HG03060 (cell line): ENCODE data around the gene CLHC1.
"Not testable (repeated sequence)": the region's sequence is repeated elsewhere in the genome, so short reads cannot be mapped to it uniquely, and the experiment has no call there.

Experiments used
- ATAC-seq: cut with Tn5 transposase; IDR thresholded peaks from one replicate; pipeline ENCODE4 v1.9.1; 2021; ENCODE audit warnings: low read depth, moderate number of reproducible peaks; ENCODE audit not compliant: unreplicated experiment

CLHC1 gene

GRCh38 chr2:55155206-55155605, 76.9 kb downstream of the CLHC1 start:
- ATAC-seq, result no peak

GRCh38 chr2:55154525-55155030, 77.5 kb downstream of the CLHC1 start:
- ATAC-seq, result no peak

GRCh38 chr2:55153584-55154299, 78.4 kb downstream of the CLHC1 start:
- ATAC-seq, result no peak

GRCh38 chr2:55152475-55153412, 79.3 kb downstream of the CLHC1 start:
- no peak for ATAC-seq

- ATAC-seq, result no peak
Observed at GRCh38 chr2:55151733-55152433, 80.2 kb downstream of the CLHC1 start.

- ATAC-seq, result no peak
Observed at GRCh38 chr2:55150834-55151233, 81.3 kb downstream of the CLHC1 start.

GRCh38 chr2:55148269-55148668, 83.8 kb downstream of the CLHC1 start:
- ATAC-seq, result no peak

GRCh38 chr2:55147531-55147930, 84.6 kb downstream of the CLHC1 start:
- ATAC-seq, result no peak

- ATAC-seq, result no peak
Observed at GRCh38 chr2:55147041-55147440, 85.1 kb downstream of the CLHC1 start.

GRCh38 chr2:55146263-55146662, 85.8 kb downstream of the CLHC1 start:
- ATAC-seq, result no peak

GRCh38 chr2:55144922-55145820, 86.9 kb downstream of the CLHC1 start:
- no peak for ATAC-seq

- ATAC-seq, result not testable (repeated sequence)
Observed at GRCh38 chr2:55143706-55144105, 88.4 kb downstream of the CLHC1 start.

- no peak for ATAC-seq
Observed at GRCh38 chr2:55142518-55142917, 89.6 kb downstream of the CLHC1 start.

- ATAC-seq, result no peak
Observed at GRCh38 chr2:55141572-55142413, 90.3 kb downstream of the CLHC1 start.

- ATAC-seq, result no peak
Observed at GRCh38 chr2:55140316-55141219, 91.5 kb downstream of the CLHC1 start.

GRCh38 chr2:55139305-55139704, 92.8 kb downstream of the CLHC1 start:
- ATAC-seq, result no peak

GRCh38 chr2:55138882-55139229, 93.2 kb downstream of the CLHC1 start:
- ATAC-seq, result no peak
